Karpas-422 (cell line): ENCODE measurements around the gene NAV2. TPM values are rescaled to one million over a fixed set of nuclear protein-coding genes. Genes with fewer than 3 reads are reported as not detected.
"Not testable (repeated sequence)": the region's sequence is repeated elsewhere in the genome, so short reads cannot be mapped to it uniquely, and the experiment has no call there.

Experiments used
- DNase-seq: peaks from one replicate; pipeline ENCODE4 v3.0.0-alpha.2; 2015
- H2AFZ ChIP-seq: fragments of 200-600 bp; sonication (generic); 2 replicates; pipeline ENCODE4 v1.6.1; 2014; ENCODE audit warnings: antibody characterized with exemption, low read length, mixed read lengths
- H3K27ac ChIP-seq: fragments of 200-600 bp; sonication (generic); 2 replicates; pipeline ENCODE4 v1.5.1; 2014; ENCODE audit warnings: mild to moderate bottlenecking, low read length, moderate library complexity
- H3K27me3 ChIP-seq: fragments of 200-600 bp; sonication (generic); 2 replicates; pipeline ENCODE4 v1.6.1; 2014; ENCODE audit warnings: low read length, mixed read lengths
- H3K36me3 ChIP-seq: fragments of 200-600 bp; sonication (generic); 2 replicates; pipeline ENCODE4 v1.6.1; 2014; ENCODE audit warnings: low read length, mixed read lengths; ENCODE audit not compliant: insufficient read depth
- H3K4me1 ChIP-seq: fragments of 200-600 bp; sonication (generic); 2 replicates; pipeline ENCODE4 v1.6.1; 2014; ENCODE audit warnings: mild to moderate bottlenecking, low read length, mixed read lengths
- H3K4me2 ChIP-seq: fragments of 200-600 bp; sonication (generic); 2 replicates; pipeline ENCODE4 v1.6.1; 2014; ENCODE audit warnings: low read length, low read depth, mild to moderate bottlenecking; ENCODE audit not compliant: poor library complexity, severe bottlenecking
- H3K4me3 ChIP-seq: fragments of 200-600 bp; sonication (generic); 2 replicates; pipeline ENCODE4 v1.5.1; 2014; ENCODE audit warnings: mild to moderate bottlenecking, antibody characterized with exemption, low read length, mixed read lengths
- H3K79me2 ChIP-seq: fragments of 200-600 bp; sonication (generic); 2 replicates; pipeline ENCODE4 v1.6.1; 2014; ENCODE audit warnings: mild to moderate bottlenecking, low read length, mixed read lengths
- H3K9ac ChIP-seq: fragments of 200-600 bp; sonication (generic); 2 replicates; pipeline ENCODE4 v1.6.0; 2014; ENCODE audit warnings: low read length
- H3K9me2 ChIP-seq: fragments of 200-600 bp; sonication (generic), shearing (Covaris generic); replicated peaks from 2 replicates; pipeline ENCODE4 v1.6.0; 2014; ENCODE audit warnings: mild to moderate bottlenecking, low read length, moderate library complexity; ENCODE audit not compliant: insufficient read depth
- H3K9me3 ChIP-seq: fragments of 300-700, 200-600 bp; sonication (generic); 2 replicates; pipeline ENCODE4 v1.6.1; 2014; ENCODE audit warnings: low read length, mixed read lengths
- H4K20me1 ChIP-seq: fragments of 200-600 bp; sonication (generic); 2 replicates; pipeline ENCODE4 v1.6.1; 2014; ENCODE audit warnings: mild to moderate bottlenecking, antibody characterized with exemption, low read length, low read depth; ENCODE audit not compliant: insufficient read depth
- total RNA-seq: library from RNA; depleted of rRNA; stranded (reverse); fragments of >200 nt; shearing (Covaris generic); gene quantifications from 2 replicates; pipeline ENCODE4 v1.2.3, GENCODE V29; 2014; ENCODE audit warnings: low replicate concordance

Gene NAV2
- total RNA-seq, 1 experiment from 2014 or later: not detected

DNA sequence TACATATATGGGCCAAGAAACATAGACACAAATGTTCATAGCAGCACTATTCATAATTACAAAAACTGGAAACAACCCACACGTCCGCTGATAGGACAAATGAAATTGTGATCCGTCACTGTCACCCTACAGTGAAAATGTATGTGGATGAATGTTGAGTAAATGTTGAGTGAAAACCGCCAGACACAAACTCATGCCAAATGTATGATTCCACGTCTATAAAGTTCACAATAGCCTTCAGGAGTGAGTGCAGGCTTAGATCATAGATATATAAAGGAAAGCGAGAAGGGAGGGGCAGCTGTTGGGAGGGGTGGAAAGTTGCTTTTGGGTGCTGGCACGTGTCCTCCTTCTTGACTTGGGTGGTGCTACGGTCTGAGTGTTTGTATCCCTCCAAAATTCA lies 414.1 kb downstream of the NAV2 start:
- H3K9me3 ChIP-seq: no peaks in the 10 kb centered on the region
- no peak overlapping the region for H3K4me3 ChIP-seq
- no peaks in the 10 kb centered on the region for H4K20me1 ChIP-seq
- no peaks in the 10 kb centered on the region for H3K27me3 ChIP-seq
- DNase-seq: no peak
- no peak overlapping the region for H3K27ac ChIP-seq
- H3K79me2 ChIP-seq: no peaks in the 10 kb centered on the region
- H3K4me2 ChIP-seq: no peak overlapping the region
- H3K36me3 ChIP-seq: no peaks in the 10 kb centered on the region
- H3K9me2 ChIP-seq: no peaks in the 10 kb centered on the region
- H2AFZ ChIP-seq: no peak overlapping the region
- H3K4me1 ChIP-seq: no peaks in the 10 kb centered on the region
- no peak overlapping the region for H3K9ac ChIP-seq

DNA sequence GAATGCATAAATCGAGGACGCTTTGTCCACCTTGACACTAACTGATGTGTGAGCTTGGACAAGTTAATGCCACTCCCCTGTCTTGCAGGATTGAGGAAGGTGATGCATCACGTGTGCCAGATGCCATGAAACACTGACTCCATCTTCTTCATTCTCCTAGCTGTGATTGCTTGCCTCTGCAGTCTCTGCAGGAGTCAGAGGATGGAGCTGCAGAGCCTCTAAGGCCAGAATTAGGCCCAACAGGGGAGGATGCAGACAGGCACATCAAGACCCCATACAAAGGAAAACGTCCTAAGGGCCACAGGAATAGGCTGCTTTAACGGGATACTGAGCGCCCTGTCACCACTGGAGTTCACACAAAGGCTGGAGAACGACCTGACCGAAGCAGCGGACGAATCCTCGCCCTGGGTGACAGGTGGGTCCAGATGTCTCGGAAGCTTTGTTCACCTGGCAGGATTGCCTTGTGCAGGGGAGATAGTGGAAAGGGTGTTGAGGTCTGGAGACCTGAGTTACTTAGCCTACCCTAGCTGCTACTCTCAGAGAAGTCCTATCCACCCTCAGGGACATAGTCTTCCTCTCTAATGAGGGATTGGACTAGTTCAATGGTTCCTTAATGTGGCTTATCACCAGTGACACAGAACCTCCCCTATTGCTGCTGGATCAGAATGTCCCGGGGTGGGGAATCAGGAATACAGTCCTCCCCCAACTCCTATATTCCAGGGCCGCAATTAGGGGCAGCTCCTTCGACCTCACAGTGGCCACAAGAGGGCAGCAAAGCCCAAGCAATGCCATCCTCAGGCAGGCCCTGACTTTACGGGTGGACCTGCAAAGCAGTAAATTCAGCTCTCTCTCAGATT lies 415.3 kb downstream of the NAV2 start:
- no peak overlapping the region for H3K4me3 ChIP-seq

DNA sequence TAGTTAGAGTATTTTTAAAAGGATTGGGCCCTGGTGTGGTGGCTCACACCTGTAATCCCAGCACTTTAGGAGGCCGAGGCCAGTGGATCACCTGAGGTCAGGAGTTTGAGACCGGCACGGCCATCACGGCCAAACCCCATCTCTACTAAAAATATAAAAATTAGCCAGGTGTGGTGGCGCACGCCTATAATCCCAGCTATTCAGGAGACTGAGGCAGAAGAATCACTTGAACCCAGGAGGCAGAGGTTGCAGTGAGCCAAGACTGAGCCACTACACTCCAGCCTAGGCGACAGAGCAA lies 415.8 kb downstream of the NAV2 start:
- not testable (repeated sequence) for H3K4me3 ChIP-seq, H3K4me2 ChIP-seq, H2AFZ ChIP-seq, H3K27ac ChIP-seq, H3K79me2 ChIP-seq, H3K9me2 ChIP-seq, H3K9ac ChIP-seq, H4K20me1 ChIP-seq, H3K4me1 ChIP-seq, H3K27me3 ChIP-seq, DNase-seq, H3K36me3 ChIP-seq, H3K9me3 ChIP-seq

More for the DNA sequence above, 415.3 kb downstream of the NAV2 start:
- Histone ChIP-seq H3K36me3 (no peaks in the 10 kb centered on the region), H3K4me2 (no peak overlapping the region), H2AFZ (no peak overlapping the region), H3K27me3 (no peaks in the 10 kb centered on the region), H3K27ac (no peak overlapping the region), H3K9ac (no peak overlapping the region), H4K20me1 (no peaks in the 10 kb centered on the region), H3K4me1 (no peaks in the 10 kb centered on the region), H3K9me3 (no peaks in the 10 kb centered on the region), H3K79me2 (no peaks in the 10 kb centered on the region), H3K9me2 (no peaks in the 10 kb centered on the region)
- DNase-seq: peak; percentile 88

DNA sequence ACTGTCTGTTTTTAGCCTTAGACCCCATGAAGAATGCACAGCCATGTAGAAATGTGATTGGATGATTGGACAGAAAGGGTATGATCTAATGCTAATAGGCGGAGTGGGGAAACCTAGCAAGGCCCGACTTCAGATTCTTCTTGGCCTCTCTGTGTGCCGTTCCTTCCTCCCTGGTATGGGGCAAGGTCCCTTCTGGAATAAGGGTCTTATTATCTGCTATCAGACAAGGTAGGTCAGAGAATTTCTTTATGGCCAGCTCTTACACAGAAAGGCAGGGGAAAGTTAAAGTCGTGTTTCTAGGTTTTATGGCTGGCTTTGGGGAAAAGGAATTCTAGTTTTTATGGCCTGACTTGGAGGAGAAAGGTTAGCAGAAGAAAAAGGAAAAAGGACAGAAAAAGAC lies 417.0 kb downstream of the NAV2 start:
- Histone ChIP-seq H3K9me2 (no peaks in the 10 kb centered on the region), H3K79me2 (no peaks in the 10 kb centered on the region), H3K27me3 (no peaks in the 10 kb centered on the region), H3K9ac (no peak overlapping the region), H4K20me1 (no peaks in the 10 kb centered on the region), H3K4me3 (no peak overlapping the region), H3K4me2 (no peak overlapping the region), H2AFZ (no peak overlapping the region), H3K27ac (no peak overlapping the region), H3K9me3 (no peaks in the 10 kb centered on the region), H3K36me3 (no peaks in the 10 kb centered on the region), H3K4me1 (no peaks in the 10 kb centered on the region)
- no peak for DNase-seq

DNA sequence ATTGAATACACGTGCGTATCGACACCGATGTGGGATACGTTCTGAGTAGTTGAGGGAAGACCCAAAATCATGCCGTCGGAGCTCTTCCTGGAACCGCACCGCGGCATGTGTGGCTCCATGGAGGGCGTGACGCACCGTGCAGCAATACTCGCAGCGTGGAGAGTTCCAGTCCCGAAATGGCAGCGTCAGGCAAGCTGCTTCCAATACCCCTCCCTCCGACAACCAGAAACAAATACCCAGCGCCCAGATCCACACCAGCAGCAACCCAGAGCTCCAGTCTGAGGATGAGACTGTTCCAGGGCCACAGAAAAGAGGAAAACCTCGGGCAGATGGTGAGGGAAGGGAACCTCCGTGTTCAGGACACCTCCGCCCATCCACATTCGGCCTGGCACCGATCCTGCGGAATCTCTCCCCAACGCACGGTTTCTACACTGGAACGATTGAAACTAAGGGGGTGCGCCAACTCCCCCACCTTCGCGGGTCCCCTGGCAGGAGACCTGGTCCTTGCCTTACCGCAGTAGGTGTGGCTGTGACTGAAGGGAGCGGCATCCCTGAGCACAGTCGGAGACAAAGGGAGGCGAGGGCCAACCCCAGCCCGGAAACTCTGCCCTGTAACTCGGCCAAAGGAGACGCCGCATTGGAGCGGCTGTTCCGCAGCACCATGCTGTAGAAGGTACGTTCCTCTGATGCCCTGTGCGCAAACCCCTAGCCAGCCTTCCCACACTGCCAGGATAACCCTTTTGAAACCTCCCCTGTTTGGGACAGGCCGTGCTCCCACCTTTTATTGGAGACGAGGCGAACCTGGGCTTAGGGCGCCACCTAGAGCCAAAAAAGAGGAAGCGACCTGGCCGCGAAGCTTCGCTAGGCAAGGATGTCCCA lies 419.4 kb downstream of the NAV2 start:
- Histone ChIP-seq H3K4me3 (no peak overlapping the region), H3K27ac (no peak overlapping the region), H3K27me3 (no peaks in the 10 kb centered on the region), H3K9me3 (no peaks in the 10 kb centered on the region), H3K9ac (no peak overlapping the region), H4K20me1 (no peaks in the 10 kb centered on the region), H3K9me2 (no peaks in the 10 kb centered on the region), H3K4me1 (no peaks in the 10 kb centered on the region), H3K36me3 (no peaks in the 10 kb centered on the region), H2AFZ (no peak overlapping the region), H3K79me2 (no peaks in the 10 kb centered on the region), H3K4me2 (no peak overlapping the region)
- peak; percentile 71 for DNase-seq

DNA sequence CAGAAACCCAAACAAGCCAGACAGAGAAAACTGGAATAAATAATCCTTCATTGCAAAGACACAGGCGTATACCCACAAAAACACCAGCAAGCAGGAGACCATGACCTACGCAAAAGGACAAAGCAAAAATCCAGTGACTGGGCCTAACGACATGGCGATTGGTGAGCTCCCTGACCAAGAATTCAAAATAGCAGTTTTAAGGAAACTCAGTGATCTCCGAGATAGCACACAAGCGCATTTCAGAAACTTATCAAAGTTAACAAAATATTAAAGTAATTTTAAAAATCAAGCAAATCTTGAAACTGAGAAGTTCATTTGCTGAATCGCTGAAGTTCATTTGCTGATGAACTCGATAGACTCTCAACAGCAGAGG lies 420.0 kb downstream of the NAV2 start:
- Histone ChIP-seq H3K79me2 (no peaks in the 10 kb centered on the region), H4K20me1 (no peaks in the 10 kb centered on the region), H3K9ac (no peak overlapping the region), H3K9me2 (no peaks in the 10 kb centered on the region), H3K36me3 (no peaks in the 10 kb centered on the region), H3K27ac (no peak overlapping the region), H3K4me2 (no peak overlapping the region), H3K27me3 (no peaks in the 10 kb centered on the region), H3K4me3 (no peak overlapping the region), H3K9me3 (no peaks in the 10 kb centered on the region), H2AFZ (no peak overlapping the region), H3K4me1 (no peaks in the 10 kb centered on the region)
- DNase-seq: no peak

DNA sequence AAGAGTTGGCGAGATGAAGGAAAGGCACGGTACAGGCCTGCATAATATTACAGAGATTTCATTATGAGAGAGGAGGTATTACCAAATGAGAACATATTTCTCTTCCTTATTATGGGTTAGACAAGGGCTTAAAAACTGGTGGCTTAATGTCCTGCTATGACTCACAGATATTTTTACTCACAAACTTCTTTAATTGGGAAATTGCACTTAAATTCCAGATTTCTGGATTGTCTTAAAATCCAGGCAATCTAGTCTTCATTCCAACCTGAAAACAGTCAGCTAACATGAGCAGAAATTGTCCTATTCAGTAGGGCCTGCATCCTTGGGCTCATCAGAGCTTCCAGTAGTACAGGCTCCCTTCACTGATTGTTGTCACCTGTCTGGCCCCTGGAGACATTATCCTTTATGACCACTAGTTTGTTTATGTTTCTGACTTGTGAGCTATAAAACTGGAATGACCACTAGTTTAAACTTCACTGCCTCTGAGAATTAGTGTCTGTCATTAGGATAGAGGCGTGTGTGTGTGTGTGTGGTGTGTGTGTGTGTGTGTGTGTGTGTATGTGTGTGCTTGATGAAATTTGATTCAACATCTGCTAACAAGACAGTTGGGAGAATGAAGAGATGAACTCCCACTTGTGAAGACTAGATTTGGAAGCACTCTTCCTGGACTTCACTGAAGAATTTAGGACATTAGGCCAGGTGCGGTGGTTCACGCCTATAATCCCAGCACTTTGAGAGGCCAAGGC lies 422.5 kb downstream of the NAV2 start:
- Histone ChIP-seq H3K4me1 (no peaks in the 10 kb centered on the region), H3K27me3 (no peaks in the 10 kb centered on the region), H3K4me3 (no peak overlapping the region), H3K27ac (no peak overlapping the region), H3K36me3 (no peaks in the 10 kb centered on the region), H3K9ac (no peak overlapping the region), H2AFZ (no peak overlapping the region), H3K9me3 (no peaks in the 10 kb centered on the region), H3K4me2 (no peak overlapping the region), H3K79me2 (no peaks in the 10 kb centered on the region), H4K20me1 (no peaks in the 10 kb centered on the region), H3K9me2 (no peaks in the 10 kb centered on the region)
- DNase-seq: no peak

DNA sequence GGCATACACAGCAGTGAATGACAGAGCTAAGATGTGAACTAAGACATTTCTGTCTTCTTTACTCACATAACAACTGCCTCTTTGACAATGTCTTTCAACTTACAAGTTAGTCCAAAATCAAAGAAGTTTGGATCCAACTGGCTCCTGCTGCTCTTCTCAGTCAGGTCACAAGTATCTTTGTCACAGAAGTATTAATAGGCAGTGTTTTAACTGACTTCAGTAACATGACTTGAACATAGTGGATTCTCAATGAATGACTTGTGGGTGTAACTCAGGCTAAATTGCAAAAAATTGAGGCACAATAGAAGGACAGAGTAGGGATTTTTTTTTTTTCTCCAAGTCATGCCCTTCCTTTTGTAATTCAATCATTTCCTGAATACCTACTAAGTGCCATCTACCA lies 425.0 kb downstream of the NAV2 start:
- Histone ChIP-seq H3K9ac (no peak overlapping the region), H4K20me1 (no peaks in the 10 kb centered on the region), H3K36me3 (no peaks in the 10 kb centered on the region), H3K27ac (no peak overlapping the region), H3K79me2 (no peaks in the 10 kb centered on the region), H3K4me1 (no peaks in the 10 kb centered on the region), H3K9me2 (no peaks in the 10 kb centered on the region), H3K4me3 (no peak overlapping the region), H3K9me3 (no peaks in the 10 kb centered on the region), H3K4me2 (no peak overlapping the region), H2AFZ (no peak overlapping the region), H3K27me3 (no peaks in the 10 kb centered on the region)
- no peak for DNase-seq
